HG02943 (cell line): ENCODE data around the gene RPUSD1.
"Not testable (repeated sequence)": the region's sequence is repeated elsewhere in the genome, so short reads cannot be mapped to it uniquely, and the experiment has no call there.

ENCODE experiments used
- ATAC-seq: cut with Tn5 transposase; IDR thresholded peaks from one replicate; pipeline ENCODE4 v1.9.1; 2021; ENCODE audit warnings: mild to moderate bottlenecking, low read depth, moderate library complexity; ENCODE audit not compliant: unreplicated experiment

The RPUSD1 gene

GRCh38 chr16:785563-786535 lies 2.3 kb downstream of the RPUSD1 start:
- no peak for ATAC-seq

GRCh38 chr16:784431-784830 lies 3.8 kb downstream of the RPUSD1 start:
- ATAC-seq: no peak

- no peak for ATAC-seq
These were observed 4.6 kb downstream of the RPUSD1 start for GRCh38 chr16:783404-784161.

- no peak for ATAC-seq
These were observed 5.3 kb downstream of the RPUSD1 start for GRCh38 chr16:782766-783403.

GRCh38 chr16:782258-782657 lies 5.9 kb downstream of the RPUSD1 start:
- no peak for ATAC-seq

GRCh38 chr16:781346-782010 lies 6.7 kb downstream of the RPUSD1 start:
- ATAC-seq: no peak

- no peak for ATAC-seq
These were observed 7.9 kb downstream of the RPUSD1 start for GRCh38 chr16:780296-780695.

- ATAC-seq: no peak
These were observed 8.6 kb downstream of the RPUSD1 start for GRCh38 chr16:779561-779960.

GRCh38 chr16:778909-779527 lies 9.2 kb downstream of the RPUSD1 start:
- ATAC-seq: no peak

- ATAC-seq: no peak
These were observed 9.7 kb downstream of the RPUSD1 start for GRCh38 chr16:778447-778846.

GRCh38 chr16:777826-778225 lies 10.4 kb downstream of the RPUSD1 start:
- ATAC-seq: no peak

GRCh38 chr16:776824-777223 lies 11.4 kb downstream of the RPUSD1 start:
- no peak for ATAC-seq

GRCh38 chr16:776298-776697 lies 11.9 kb downstream of the RPUSD1 start:
- ATAC-seq: not testable (repeated sequence)

GRCh38 chr16:775236-775796 lies 12.9 kb downstream of the RPUSD1 start:
- ATAC-seq: no peak

- no peak for ATAC-seq
These were observed 13.8 kb downstream of the RPUSD1 start for GRCh38 chr16:774086-775001.

- no peak for ATAC-seq
These were observed 15.2 kb downstream of the RPUSD1 start for GRCh38 chr16:772959-773358.

- ATAC-seq: no peak
These were observed 17.8 kb downstream of the RPUSD1 start for GRCh38 chr16:770411-770810.

GRCh38 chr16:769934-770333 lies 18.2 kb downstream of the RPUSD1 start:
- ATAC-seq: no peak
